ENCODE measurements around the gene TMEM125.

DNA sequence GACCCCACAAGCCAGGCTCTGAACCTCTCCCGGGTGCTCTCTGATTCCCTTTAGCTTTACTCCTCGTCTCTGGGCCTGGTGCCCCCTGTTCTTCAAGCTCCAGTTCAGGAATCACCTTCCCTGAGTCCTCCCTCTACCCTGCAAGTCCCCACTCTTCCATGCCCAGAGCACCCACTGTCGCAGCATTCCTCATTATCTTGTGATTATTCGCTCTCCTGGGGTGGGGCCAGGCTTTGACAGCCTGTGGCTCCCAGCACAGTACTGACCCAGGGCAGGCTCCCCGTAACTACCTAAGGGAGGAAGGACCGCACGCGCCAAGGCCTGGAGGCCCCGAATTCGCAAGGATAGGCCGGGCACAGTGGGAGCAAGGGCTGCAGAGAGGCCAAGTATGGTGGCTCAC, 16.3 kb downstream of the TMEM125 start:
- TF ChIP-seq NR2C2 (CRISPR knock-in tag; IDR thresholded peaks at IDR 0.05) (no peak), NFYB (CRISPR knock-in tag; conservative IDR thresholded peaks at IDR 0.05; ENCODE audit: low read depth) (no peak)
- TF ChIP-seq, protein P1, sequence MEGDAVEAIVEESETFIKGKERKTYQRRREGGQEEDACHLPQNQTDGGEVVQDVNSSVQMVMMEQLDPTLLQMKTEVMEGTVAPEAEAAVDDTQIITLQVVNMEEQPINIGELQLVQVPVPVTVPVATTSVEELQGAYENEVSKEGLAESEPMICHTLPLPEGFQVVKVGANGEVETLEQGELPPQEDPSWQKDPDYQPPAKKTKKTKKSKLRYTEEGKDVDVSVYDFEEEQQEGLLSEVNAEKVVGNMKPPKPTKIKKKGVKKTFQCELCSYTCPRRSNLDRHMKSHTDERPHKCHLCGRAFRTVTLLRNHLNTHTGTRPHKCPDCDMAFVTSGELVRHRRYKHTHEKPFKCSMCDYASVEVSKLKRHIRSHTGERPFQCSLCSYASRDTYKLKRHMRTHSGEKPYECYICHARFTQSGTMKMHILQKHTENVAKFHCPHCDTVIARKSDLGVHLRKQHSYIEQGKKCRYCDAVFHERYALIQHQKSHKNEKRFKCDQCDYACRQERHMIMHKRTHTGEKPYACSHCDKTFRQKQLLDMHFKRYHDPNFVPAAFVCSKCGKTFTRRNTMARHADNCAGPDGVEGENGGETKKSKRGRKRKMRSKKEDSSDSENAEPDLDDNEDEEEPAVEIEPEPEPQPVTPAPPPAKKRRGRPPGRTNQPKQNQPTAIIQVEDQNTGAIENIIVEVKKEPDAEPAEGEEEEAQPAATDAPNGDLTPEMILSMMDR (IDR thresholded peaks at IDR 0.05), result no peak

All from WTC11 (cell line).